Brain microvascular endothelial cell (primary cell): ENCODE results near the gene SSPN.

Source experiments
- DNase-seq: peaks from one replicate; pipeline ENCODE4 v3.0.0-alpha.2; 2020
- H3K27ac ChIP-seq: fragments of 250-450 bp; sonication (Bioruptor Pico); 2 replicates; pipeline ENCODE4 v1.5.1; 2020; ENCODE audit warnings: mild to moderate bottlenecking, moderate library complexity
- H3K27me3 ChIP-seq: fragments of 250-450 bp; sonication (Bioruptor Pico); replicated peaks from 2 replicates; pipeline ENCODE4 v1.5.1; 2020; ENCODE audit warnings: mild to moderate bottlenecking
- H3K36me3 ChIP-seq: fragments of 250-450 bp; sonication (Bioruptor Pico); replicated peaks from 2 replicates; pipeline ENCODE4 v1.5.1; 2020; ENCODE audit warnings: mild to moderate bottlenecking
- H3K4me3 ChIP-seq: 2 replicates; pipeline ENCODE4 v1.5.1; 2011; ENCODE audit warnings: low read depth, mild to moderate bottlenecking, control low read depth, low read length, moderate library complexity
- CTCF ChIP-seq: IDR thresholded peaks from 2 replicates; pipeline ENCODE4 v1.5.1; 2011; ENCODE audit warnings: low read depth, mild to moderate bottlenecking, moderate library complexity, low read length, control low read depth, inconsistent platforms; ENCODE audit errors: missing control alignments
- in situ Hi-C: cut with HindIII; loops from 2 replicates; pipeline ENCODE4 v1.10.0; 2017; ENCODE audit warnings: low sequenced_read_pairs, low pct_ligation_motif_present

SSPN gene

DNA sequence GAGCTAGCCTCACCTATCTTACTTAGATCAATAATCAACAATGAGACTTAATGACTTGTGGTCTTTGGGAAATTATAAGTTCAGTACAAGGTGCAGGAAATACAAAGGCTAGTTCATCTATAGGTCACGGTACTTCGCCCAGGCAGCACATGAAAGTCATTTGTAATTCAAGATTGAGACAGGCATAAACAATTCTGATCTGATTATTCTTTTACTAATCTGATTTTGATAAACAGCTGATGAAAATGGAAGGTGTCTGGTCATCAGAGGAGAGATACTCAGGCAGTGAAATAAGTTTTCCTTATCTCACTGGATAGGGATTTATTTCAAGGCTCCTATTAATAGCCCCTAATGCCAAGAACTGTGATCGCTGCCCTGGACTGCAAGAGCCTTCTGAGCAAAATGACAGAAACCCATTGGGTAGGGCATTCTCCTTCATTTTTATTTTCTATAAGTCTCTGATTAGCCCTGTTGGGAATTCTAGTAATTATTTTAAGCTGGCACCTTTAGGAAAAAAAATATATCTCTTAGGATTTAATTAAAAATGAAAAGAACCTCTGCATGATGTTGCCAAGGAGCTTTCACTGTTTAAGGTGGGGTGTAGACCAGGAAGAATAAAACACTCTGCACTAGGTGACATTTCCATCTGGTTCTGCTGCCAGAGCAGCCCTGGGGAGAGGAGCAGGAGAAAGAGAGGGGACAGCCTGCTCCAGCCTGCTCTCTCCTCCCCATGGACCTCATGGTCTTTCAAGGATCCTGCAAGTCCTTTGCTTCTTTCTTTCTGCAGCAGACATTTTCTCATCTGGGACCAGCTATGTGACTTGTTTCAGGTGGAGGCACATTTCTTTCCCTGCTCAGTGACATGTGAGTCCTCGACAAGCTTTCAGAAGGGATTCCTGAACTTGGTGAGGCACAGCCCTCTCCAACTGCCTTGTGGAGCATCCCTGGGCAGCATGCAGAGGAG lies 44.8 kb downstream of the SSPN start:
- no peaks in the 10 kb centered on the region for H3K27me3 ChIP-seq
- H3K36me3 ChIP-seq = no peaks in the 10 kb centered on the region
- H3K4me3 ChIP-seq = no peak overlapping the region
- peak overlapping the region; percentile 52 for H3K27ac ChIP-seq
- no peak for TF ChIP-seq CTCF
- DNase-seq = no peak
- in situ Hi-C loops = no loop called here

GRCh38 chr12:26241080-26241479 lies 45.7 kb downstream of the SSPN start:
- Histone ChIP-seq H3K4me3 (no peak overlapping the region), H3K27me3 (no peaks in the 10 kb centered on the region), H3K36me3 (no peaks in the 10 kb centered on the region), H3K27ac (no peak overlapping the region)
- in situ Hi-C loops = no loop called here
- no peak for TF ChIP-seq CTCF
- no peak for DNase-seq

DNA sequence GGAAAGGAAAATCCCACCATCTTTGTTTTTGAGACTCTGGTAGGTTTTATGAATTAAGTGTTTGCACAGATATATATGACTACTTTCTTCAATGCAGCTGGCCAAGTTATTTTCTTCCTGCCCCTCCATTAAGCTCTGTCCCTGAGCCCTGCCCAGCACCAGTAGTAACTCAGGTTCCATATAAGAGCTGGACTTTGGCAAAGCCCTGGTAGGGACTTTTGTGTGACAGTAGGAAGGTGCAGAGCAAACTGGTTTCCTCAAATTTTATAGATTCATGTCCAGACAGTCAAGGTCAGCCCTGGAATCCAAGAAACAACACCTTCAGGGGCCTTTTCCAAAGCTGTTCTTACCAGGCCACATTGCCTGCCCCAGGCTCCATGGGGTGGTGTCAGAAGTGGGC lies 47.3 kb downstream of the SSPN start:
- Histone ChIP-seq H3K27me3 (no peaks in the 10 kb centered on the region), H3K4me3 (no peak overlapping the region), H3K27ac (no peak overlapping the region), H3K36me3 (no peaks in the 10 kb centered on the region)
- no peak for DNase-seq
- in situ Hi-C loops = no loop called here
- TF ChIP-seq CTCF = no peak

DNA sequence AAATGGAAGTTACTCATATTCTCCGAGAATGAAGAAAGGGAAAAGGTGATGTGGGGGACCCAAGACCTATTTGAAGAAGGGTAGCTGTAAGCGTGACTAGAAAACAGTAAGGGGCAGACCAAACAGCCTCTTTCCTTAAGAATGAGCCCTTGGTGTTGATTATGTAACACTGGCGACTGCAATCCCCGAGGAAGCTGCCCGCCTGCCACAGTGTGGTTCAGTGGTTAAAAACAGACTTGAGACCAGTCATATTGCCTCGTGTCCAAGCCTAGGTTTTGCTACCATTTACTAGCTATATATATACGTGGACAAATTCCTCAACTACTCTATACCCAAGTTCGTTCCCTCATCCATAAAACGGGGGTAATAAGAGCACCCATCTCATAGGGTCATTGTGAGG lies 49.1 kb downstream of the SSPN start:
- DNase-seq = no peak
- no peak overlapping the region for H3K27ac ChIP-seq
- H3K27me3 ChIP-seq = no peaks in the 10 kb centered on the region
- TF ChIP-seq CTCF = no peak
- H3K4me3 ChIP-seq = no peak overlapping the region
- in situ Hi-C loops = no loop called here
- H3K36me3 ChIP-seq = no peaks in the 10 kb centered on the region

GRCh38 chr12:26245175-26245942 lies 50.0 kb downstream of the SSPN start:
- Histone ChIP-seq H3K36me3 (no peaks in the 10 kb centered on the region), H3K4me3 (no peak overlapping the region), H3K27ac (no peak overlapping the region), H3K27me3 (no peaks in the 10 kb centered on the region)
- no peak for TF ChIP-seq CTCF
- DNase-seq = no peak
- in situ Hi-C loops = no loop called here
